SK-N-SH (cell line): ENCODE measurements around the gene JAG1.

ENCODE experiments used
- GABPA ChIP-seq: IDR thresholded peaks from 2 replicates; pipeline ENCODE4 v1.4.0; 2012; ENCODE audit warnings: low read depth, mild to moderate bottlenecking
- JUND ChIP-seq: IDR thresholded peaks from 2 replicates; pipeline ENCODE4 v1.4.0; 2012
- TF ChIP-seq, protein P1 (sequence below): fragments of 200-600 bp; sonication (generic); IDR thresholded peaks from 2 replicates; pipeline ENCODE4 v1.6.1; 2017; ENCODE audit warnings: antibody characterized with exemption, mild to moderate bottlenecking, moderate library complexity

DNA sequence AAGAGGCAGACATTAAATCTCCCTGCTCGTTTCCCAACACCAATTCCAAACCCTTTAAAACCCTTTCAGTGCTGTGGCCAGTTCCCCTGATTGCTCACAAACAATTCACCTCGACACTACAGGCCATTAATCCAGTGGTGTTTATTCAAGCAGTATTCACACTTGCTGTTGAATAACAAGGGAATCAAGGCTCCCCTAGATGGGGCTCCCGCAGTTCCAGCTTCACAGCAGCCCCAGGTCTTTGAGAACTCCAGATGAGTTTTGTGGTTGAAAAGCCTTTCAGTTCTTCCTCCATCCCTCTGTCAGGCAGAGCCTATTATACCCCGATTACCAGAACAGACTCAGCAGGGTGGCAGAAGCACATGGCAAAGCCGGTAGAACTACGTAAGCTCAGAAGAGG lies 36.2 kb downstream of the JAG1 start:
- TF ChIP-seq, protein P1, sequence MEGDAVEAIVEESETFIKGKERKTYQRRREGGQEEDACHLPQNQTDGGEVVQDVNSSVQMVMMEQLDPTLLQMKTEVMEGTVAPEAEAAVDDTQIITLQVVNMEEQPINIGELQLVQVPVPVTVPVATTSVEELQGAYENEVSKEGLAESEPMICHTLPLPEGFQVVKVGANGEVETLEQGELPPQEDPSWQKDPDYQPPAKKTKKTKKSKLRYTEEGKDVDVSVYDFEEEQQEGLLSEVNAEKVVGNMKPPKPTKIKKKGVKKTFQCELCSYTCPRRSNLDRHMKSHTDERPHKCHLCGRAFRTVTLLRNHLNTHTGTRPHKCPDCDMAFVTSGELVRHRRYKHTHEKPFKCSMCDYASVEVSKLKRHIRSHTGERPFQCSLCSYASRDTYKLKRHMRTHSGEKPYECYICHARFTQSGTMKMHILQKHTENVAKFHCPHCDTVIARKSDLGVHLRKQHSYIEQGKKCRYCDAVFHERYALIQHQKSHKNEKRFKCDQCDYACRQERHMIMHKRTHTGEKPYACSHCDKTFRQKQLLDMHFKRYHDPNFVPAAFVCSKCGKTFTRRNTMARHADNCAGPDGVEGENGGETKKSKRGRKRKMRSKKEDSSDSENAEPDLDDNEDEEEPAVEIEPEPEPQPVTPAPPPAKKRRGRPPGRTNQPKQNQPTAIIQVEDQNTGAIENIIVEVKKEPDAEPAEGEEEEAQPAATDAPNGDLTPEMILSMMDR: no peak
- TF ChIP-seq JUND (no peak), GABPA (no peak)
